Astrocyte (in vitro differentiated cells and primary cell): ENCODE data around the gene RSF1. TPM values are rescaled to one million over a fixed set of nuclear protein-coding genes. Genes with fewer than 3 reads are reported as not detected.

ENCODE experiments used
- DNase-seq: peaks from one replicate; pipeline ENCODE4 v3.0.0-alpha.2; 2010; ENCODE audit warnings: low read depth
- FAIRE-seq: peaks from 2 replicates; lab custom pipeline; 2011; peaks lifted over from hg19 to GRCh38; lab: Jason Lieb, UNC
- H2AFZ ChIP-seq: 2 replicates; pipeline ENCODE4 v1.6.0; 2012; ENCODE audit warnings: low read depth, low read length, inconsistent platforms
- H3K27ac ChIP-seq: 2 replicates; pipeline ENCODE4 v1.5.1; 2011; ENCODE audit warnings: low read depth, low read length, inconsistent platforms
- H3K27me3 ChIP-seq: 2 replicates; pipeline ENCODE4 v1.6.0; 2011; ENCODE audit warnings: low read length, inconsistent platforms; ENCODE audit not compliant: insufficient read depth
- H3K36me3 ChIP-seq: 2 replicates; pipeline ENCODE4 v1.5.1; 2011; ENCODE audit warnings: low read length, inconsistent platforms; ENCODE audit not compliant: insufficient read depth
- H3K4me1 ChIP-seq: 2 replicates; pipeline ENCODE4 v1.5.1; 2011; ENCODE audit warnings: low read length, inconsistent platforms; ENCODE audit not compliant: insufficient read depth
- H3K4me2 ChIP-seq: 2 replicates; pipeline ENCODE4 v1.6.0; 2012; ENCODE audit warnings: low read length, inconsistent platforms
- H3K4me3 ChIP-seq: 2 replicates; pipeline ENCODE4 v1.5.1; 2011; ENCODE audit warnings: low read depth, mild to moderate bottlenecking, low read length, inconsistent platforms; ENCODE audit not compliant: insufficient read depth
- H3K79me2 ChIP-seq: 2 replicates; pipeline ENCODE4 v1.6.0; 2012; ENCODE audit warnings: mild to moderate bottlenecking, low read length, inconsistent platforms; ENCODE audit not compliant: insufficient read depth
- H3K9ac ChIP-seq: 2 replicates; pipeline ENCODE4 v1.6.0; 2012; ENCODE audit warnings: mild to moderate bottlenecking, low read length, inconsistent platforms
- H3K9me3 ChIP-seq: 2 replicates; pipeline ENCODE4 v1.5.1; 2012; ENCODE audit warnings: low read depth, mild to moderate bottlenecking, low read length, inconsistent platforms; ENCODE audit not compliant: insufficient read depth
- H4K20me1 ChIP-seq: 2 replicates; pipeline ENCODE4 v1.6.0; 2012; ENCODE audit warnings: low read length, inconsistent platforms; ENCODE audit not compliant: insufficient read depth
- H3K27ac Mint-ChIP-seq: one replicate; pipeline ENCODE4 v1.8.0; 2021; ENCODE audit warnings: mild to moderate bottlenecking, mixed read lengths; ENCODE audit not compliant: unreplicated experiment
- H3K27me3 Mint-ChIP-seq: one replicate; pipeline ENCODE4 v1.8.0; 2021; ENCODE audit warnings: low read depth, mixed read lengths; ENCODE audit not compliant: unreplicated experiment
- H3K36me3 Mint-ChIP-seq: one replicate; pipeline ENCODE4 v1.8.0; 2021; ENCODE audit warnings: low read depth, mixed read lengths; ENCODE audit not compliant: unreplicated experiment
- H3K4me1 Mint-ChIP-seq: one replicate; pipeline ENCODE4 v1.8.0; 2021; ENCODE audit warnings: low read depth, mixed read lengths; ENCODE audit not compliant: unreplicated experiment
- H3K4me3 Mint-ChIP-seq: one replicate; pipeline ENCODE4 v1.8.0; 2021; ENCODE audit warnings: mild to moderate bottlenecking, moderate library complexity, mixed read lengths; ENCODE audit not compliant: unreplicated experiment
- H3K9me3 Mint-ChIP-seq: one replicate; pipeline ENCODE4 v1.8.0; 2021; ENCODE audit warnings: mild to moderate bottlenecking, mixed read lengths; ENCODE audit not compliant: unreplicated experiment
- EZH2 ChIP-seq: IDR thresholded peaks from 2 replicates; pipeline ENCODE4 v1.6.1; 2012; ENCODE audit warnings: mild to moderate bottlenecking, low read length, inconsistent platforms; ENCODE audit not compliant: insufficient read depth
- total RNA-seq: library from RNA; stranded (reverse); gene quantifications from 2 replicates; pipeline ENCODE4 v1.2.1, GENCODE V29; 2021
- TF ChIP-seq, protein P1 (sequence below): IDR thresholded peaks from 2 replicates; pipeline ENCODE4 v1.5.1; 2011; ENCODE audit warnings: low read depth, mild to moderate bottlenecking, inconsistent platforms, low read length, moderate library complexity; ENCODE audit not compliant: insufficient read depth

RSF1 gene
- total RNA-seq, 1 donor from 2014 or later: 84.0 TPM

GRCh38 chr11:77799338-77799737, 21.2 kb downstream of the RSF1 start:
- no peak overlapping the region for H3K4me3 ChIP-seq
- Mint-ChIP-seq H3K27ac (no peak overlapping the region), H3K27me3 (no peaks in the 10 kb centered on the region), H3K4me3 (no peak overlapping the region), H3K36me3 (peaks cover 15% of the 10 kb centered on the region), H3K9me3 (no peaks in the 10 kb centered on the region), H3K4me1 (peaks cover 16% of the 10 kb centered on the region)
- H3K36me3 ChIP-seq: no peaks in the 10 kb centered on the region
- TF ChIP-seq, protein P1, sequence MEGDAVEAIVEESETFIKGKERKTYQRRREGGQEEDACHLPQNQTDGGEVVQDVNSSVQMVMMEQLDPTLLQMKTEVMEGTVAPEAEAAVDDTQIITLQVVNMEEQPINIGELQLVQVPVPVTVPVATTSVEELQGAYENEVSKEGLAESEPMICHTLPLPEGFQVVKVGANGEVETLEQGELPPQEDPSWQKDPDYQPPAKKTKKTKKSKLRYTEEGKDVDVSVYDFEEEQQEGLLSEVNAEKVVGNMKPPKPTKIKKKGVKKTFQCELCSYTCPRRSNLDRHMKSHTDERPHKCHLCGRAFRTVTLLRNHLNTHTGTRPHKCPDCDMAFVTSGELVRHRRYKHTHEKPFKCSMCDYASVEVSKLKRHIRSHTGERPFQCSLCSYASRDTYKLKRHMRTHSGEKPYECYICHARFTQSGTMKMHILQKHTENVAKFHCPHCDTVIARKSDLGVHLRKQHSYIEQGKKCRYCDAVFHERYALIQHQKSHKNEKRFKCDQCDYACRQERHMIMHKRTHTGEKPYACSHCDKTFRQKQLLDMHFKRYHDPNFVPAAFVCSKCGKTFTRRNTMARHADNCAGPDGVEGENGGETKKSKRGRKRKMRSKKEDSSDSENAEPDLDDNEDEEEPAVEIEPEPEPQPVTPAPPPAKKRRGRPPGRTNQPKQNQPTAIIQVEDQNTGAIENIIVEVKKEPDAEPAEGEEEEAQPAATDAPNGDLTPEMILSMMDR: no peak
- no peak for TF ChIP-seq EZH2
- no peaks in the 10 kb centered on the region for H3K27me3 ChIP-seq
- H3K79me2 ChIP-seq: peaks cover 100% of the 10 kb centered on the region
- FAIRE-seq (no peak), DNase-seq (no peak)
- no peak overlapping the region for H3K4me2 ChIP-seq
- H2AFZ ChIP-seq: no peak overlapping the region
- H3K9me3 ChIP-seq: no peaks in the 10 kb centered on the region
- H3K27ac ChIP-seq: no peak overlapping the region
- H3K4me1 ChIP-seq: no peaks in the 10 kb centered on the region
- H4K20me1 ChIP-seq: peaks cover 97% of the 10 kb centered on the region
- no peak overlapping the region for H3K9ac ChIP-seq

- H3K27ac ChIP-seq: no peak overlapping the region
- peaks cover 10% of the 10 kb centered on the region for H3K4me1 Mint-ChIP-seq
- no peak for FAIRE-seq
- no peak overlapping the region for H3K4me3 Mint-ChIP-seq
- H3K4me1 ChIP-seq: no peaks in the 10 kb centered on the region
- H3K36me3 ChIP-seq: no peaks in the 10 kb centered on the region
- no peak for TF ChIP-seq EZH2
- TF ChIP-seq, protein P1: no peak
- H3K79me2 ChIP-seq: peaks cover 100% of the 10 kb centered on the region
- H4K20me1 ChIP-seq: peaks cover 98% of the 10 kb centered on the region
- no peak overlapping the region for H3K4me2 ChIP-seq
- no peak overlapping the region for H3K27ac Mint-ChIP-seq
- H3K9me3 ChIP-seq: no peaks in the 10 kb centered on the region
- peaks cover 26% of the 10 kb centered on the region for H3K36me3 Mint-ChIP-seq
- H3K9me3 Mint-ChIP-seq: peaks cover 4% of the 10 kb centered on the region
- no peaks in the 10 kb centered on the region for H3K27me3 ChIP-seq
- no peak for DNase-seq
- H3K4me3 ChIP-seq: no peak overlapping the region
- no peaks in the 10 kb centered on the region for H3K27me3 Mint-ChIP-seq
- H3K9ac ChIP-seq: no peak overlapping the region
- H2AFZ ChIP-seq: no peak overlapping the region
Measured at GRCh38 chr11:77793972-77794371, 26.6 kb downstream of the RSF1 start.

DNA sequence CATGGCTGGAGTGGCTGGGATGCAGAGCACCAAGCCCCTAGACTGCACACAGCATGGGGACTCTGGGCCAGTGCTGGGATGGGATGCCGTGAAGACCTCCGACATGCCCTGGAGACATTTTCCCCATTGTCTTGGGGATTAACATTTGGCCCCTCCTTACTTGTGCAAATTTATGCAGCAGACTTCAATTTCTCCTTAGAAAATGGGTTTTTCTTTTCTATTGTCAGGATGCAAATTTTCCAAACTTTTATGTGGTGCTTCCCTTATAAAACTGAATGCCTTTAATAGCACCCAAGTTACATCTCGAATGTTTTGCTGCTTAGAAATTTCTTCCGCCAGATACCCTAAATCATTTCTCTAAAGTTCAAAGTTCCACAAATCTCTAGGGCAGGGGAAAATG, 29.2 kb downstream of the RSF1 start:
- H3K79me2 ChIP-seq: peaks cover 100% of the 10 kb centered on the region
- peaks cover 100% of the 10 kb centered on the region for H4K20me1 ChIP-seq
- no peaks in the 10 kb centered on the region for H3K27me3 ChIP-seq
- H3K9ac ChIP-seq: no peak overlapping the region
- H3K4me3 ChIP-seq: no peak overlapping the region
- FAIRE-seq: no peak
- H3K9me3 ChIP-seq: no peaks in the 10 kb centered on the region
- no peak overlapping the region for H3K4me3 Mint-ChIP-seq
- no peak overlapping the region for H3K4me2 ChIP-seq
- no peaks in the 10 kb centered on the region for H3K27me3 Mint-ChIP-seq
- H3K4me1 Mint-ChIP-seq: peaks cover 21% of the 10 kb centered on the region
- H3K36me3 ChIP-seq: no peaks in the 10 kb centered on the region
- no peaks in the 10 kb centered on the region for H3K4me1 ChIP-seq
- no peak for DNase-seq
- no peak for TF ChIP-seq EZH2
- TF ChIP-seq, protein P1: no peak
- H3K27ac ChIP-seq: no peak overlapping the region
- H3K27ac Mint-ChIP-seq: no peak overlapping the region
- peaks cover 24% of the 10 kb centered on the region for H3K36me3 Mint-ChIP-seq
- peaks cover 4% of the 10 kb centered on the region for H3K9me3 Mint-ChIP-seq
- H2AFZ ChIP-seq: no peak overlapping the region
